ENCODE data around the gene COL15A1.

- no peak for TF ChIP-seq CTCF (IDR thresholded peaks at IDR 0.05)
- no peak for TF ChIP-seq POLR2A (IDR thresholded peaks at IDR 0.05)
- no peak for TF ChIP-seq POLR2AphosphoS5 (IDR thresholded peaks at IDR 0.05; ENCODE audit: insufficient read depth in 1 of 2, low read depth in 1 of 2)
These were observed 59.0 kb downstream of the COL15A1 start for GRCh38 chr9:99002706-99003105.
